Measurements from ENCODE around the gene FXYD4. TPM values are rescaled to one million over a fixed set of nuclear protein-coding genes. Genes with fewer than 3 reads are reported as not detected.
A peak's percentile ranks its signal among the peaks of the same experiment; 100 is the strongest.

FXYD4 gene
- total RNA-seq, 2 experiments from 2014 or later, result not detected

GRCh38 chr10:43344051-43344450, 27.4 kb upstream of the FXYD4 start:
- ChIA-PET POLR2A (interaction anchor here (0.6 kb wide), 1 partner anchor 17 kb away, joined by 3 read pairs; no protein-coding TSS in a partner anchor), CTCF (no interaction called here)
- Mint-ChIP-seq H3K4me3 (no peak overlapping the region), H3K36me3 (ENCODE audit: low read depth) (no peaks in the 10 kb centered on the region), H3K9me3 (no peaks in the 10 kb centered on the region), H3K4me1 (ENCODE audit: low read depth) (peaks cover 8% of the 10 kb centered on the region), H3K27me3 (peaks cover 8% of the 10 kb centered on the region), H3K27ac (no peak overlapping the region)
- DNase-seq, result no peak
- TF ChIP-seq CTCF (IDR thresholded peaks at IDR 0.05), result no peak
- intact Hi-C loops (cut with micrococcal nuclease), result no loop called here
- ATAC-seq, result no peak

- no peaks in the 10 kb centered on the region for H3K36me3 Mint-ChIP-seq (ENCODE audit: low read depth)
- no peak overlapping the region for H3K27ac Mint-ChIP-seq
Observed at GRCh38 chr10:43347997-43348396, 23.4 kb upstream of the FXYD4 start.

GRCh38 chr10:43348511-43349312, 22.7 kb upstream of the FXYD4 start:
- Mint-ChIP-seq H3K27me3 (peaks cover 11% of the 10 kb centered on the region), H3K36me3 (ENCODE audit: low read depth) (no peaks in the 10 kb centered on the region), H3K4me1 (ENCODE audit: low read depth) (peaks cover 8% of the 10 kb centered on the region), H3K27ac (peak overlapping the region; percentile 12), H3K9me3 (no peaks in the 10 kb centered on the region), H3K4me3 (no peak overlapping the region)
- POLR2A ChIA-PET, result interaction anchor here (0.7 kb wide), 1 partner anchor 12 kb away, joined by 3 read pairs; no protein-coding TSS in a partner anchor
- peak; percentile 100 for ATAC-seq
- intact Hi-C loops (cut with micrococcal nuclease), result loop anchor here (1.0 kb wide), 1 partner anchor 55 kb away; no protein-coding TSS in a partner anchor
- CTCF ChIA-PET, result interaction anchor here (0.7 to 3.2 kb wide), 28 partner anchors 8 to 394 kb away, joined by 3 to 68 read pairs (median 4); partner anchors contain the start of gene RASGEF1A
- DNase-seq, result peak; percentile 92
- peak; percentile 95 for TF ChIP-seq CTCF (IDR thresholded peaks at IDR 0.05)

More at GRCh38 chr10:43347997-43348396, 23.4 kb upstream of the FXYD4 start:
- ATAC-seq, result no peak
- no peak for TF ChIP-seq CTCF (IDR thresholded peaks at IDR 0.05)
- intact Hi-C loops (cut with micrococcal nuclease), result loop anchor here (1.0 kb wide), 1 partner anchor 55 kb away; no protein-coding TSS in a partner anchor
- CTCF ChIA-PET, result interaction anchor here (0.7 to 3.2 kb wide), 24 partner anchors 9 to 209 kb away, joined by 3 to 68 read pairs (median 4); partner anchors contain the start of gene RASGEF1A
- no peak for DNase-seq
- peaks cover 11% of the 10 kb centered on the region for H3K27me3 Mint-ChIP-seq
- peaks cover 8% of the 10 kb centered on the region for H3K4me1 Mint-ChIP-seq (ENCODE audit: low read depth)
- no peaks in the 10 kb centered on the region for H3K9me3 Mint-ChIP-seq
- no peak overlapping the region for H3K4me3 Mint-ChIP-seq
- POLR2A ChIA-PET, result no interaction called here

- ChIA-PET POLR2A (no interaction called here), CTCF (interaction anchor here (0.9 to 3.2 kb wide), 4 partner anchors 11 to 123 kb away, joined by 3 to 14 read pairs (median 8); partner anchors contain the start of gene RASGEF1A)
- peaks cover 11% of the 10 kb centered on the region for H3K27me3 Mint-ChIP-seq
- ATAC-seq (no peak), DNase-seq (no peak)
- no peak overlapping the region for H3K4me3 Mint-ChIP-seq
- peaks cover 8% of the 10 kb centered on the region for H3K4me1 Mint-ChIP-seq (ENCODE audit: low read depth)
- H3K36me3 Mint-ChIP-seq (ENCODE audit: low read depth), result no peaks in the 10 kb centered on the region
- TF ChIP-seq CTCF (IDR thresholded peaks at IDR 0.05), result no peak
- H3K9me3 Mint-ChIP-seq, result no peaks in the 10 kb centered on the region
- H3K27ac Mint-ChIP-seq, result no peak overlapping the region
- intact Hi-C loops (cut with micrococcal nuclease), result no loop called here
Observed at GRCh38 chr10:43350156-43350555, 21.3 kb upstream of the FXYD4 start.

- Mint-ChIP-seq H3K27me3 (peaks cover 11% of the 10 kb centered on the region), H3K4me3 (no peak overlapping the region), H3K9me3 (no peaks in the 10 kb centered on the region), H3K36me3 (ENCODE audit: low read depth) (no peaks in the 10 kb centered on the region), H3K4me1 (ENCODE audit: low read depth) (peaks cover 9% of the 10 kb centered on the region), H3K27ac (no peak overlapping the region)
- intact Hi-C loops (cut with micrococcal nuclease), result no loop called here
- ATAC-seq (no peak), DNase-seq (no peak)
- TF ChIP-seq CTCF (IDR thresholded peaks at IDR 0.05), result no peak
- ChIA-PET CTCF (interaction anchor here (0.9 to 2.2 kb wide), 3 partner anchors 11 to 123 kb away, joined by 3 to 12 read pairs (median 3); no protein-coding TSS in a partner anchor), POLR2A (interaction anchor here (0.9 kb wide), 1 partner anchor 111 kb away, joined by 5 read pairs; no protein-coding TSS in a partner anchor)
Observed at GRCh38 chr10:43350686-43351085, 20.8 kb upstream of the FXYD4 start.
